Activated T-cell treated with anti-CD3 and anti-CD28 coated beads, Interleukin-2, amount 50 U/mL, for 24 hours (primary cell): Measurements from ENCODE around the gene TDRD10.

Experiments used
- DNase-seq: peaks from one replicate; pipeline ENCODE4 v3.0.0-alpha.2; 2020
- H3K27ac Mint-ChIP-seq: 2 replicates; pipeline ENCODE4 v1.8.0; 2020; ENCODE audit warnings: mild to moderate bottlenecking, mixed read lengths
- H3K27me3 Mint-ChIP-seq: 2 replicates; pipeline ENCODE4 v1.8.0; 2020; ENCODE audit warnings: mixed read lengths
- H3K36me3 Mint-ChIP-seq: 2 replicates; pipeline ENCODE4 v1.8.0; 2020; ENCODE audit warnings: low read depth, mixed read lengths
- H3K4me1 Mint-ChIP-seq: 2 replicates; pipeline ENCODE4 v1.8.0; 2020; ENCODE audit warnings: low read depth, mixed read lengths
- H3K4me3 Mint-ChIP-seq: 2 replicates; pipeline ENCODE4 v1.8.0; 2020; ENCODE audit warnings: mild to moderate bottlenecking, moderate library complexity, mixed read lengths
- H3K9me3 Mint-ChIP-seq: 2 replicates; pipeline ENCODE4 v1.8.0; 2020; ENCODE audit warnings: mixed read lengths

The TDRD10 gene

GRCh38 chr1:154548028-154548427 is 46.0 kb downstream of the TDRD10 start:
- DNase-seq = no peak
- Mint-ChIP-seq H3K4me1 (peaks cover 26% of the 10 kb centered on the region), H3K4me3 (no peak overlapping the region), H3K9me3 (no peaks in the 10 kb centered on the region), H3K27ac (peak overlapping the region; percentile 13), H3K36me3 (peaks cover 49% of the 10 kb centered on the region), H3K27me3 (no peaks in the 10 kb centered on the region)

- Mint-ChIP-seq H3K27me3 (no peaks in the 10 kb centered on the region), H3K4me3 (no peak overlapping the region), H3K4me1 (peaks cover 28% of the 10 kb centered on the region), H3K36me3 (peaks cover 62% of the 10 kb centered on the region), H3K9me3 (no peaks in the 10 kb centered on the region), H3K27ac (peak overlapping the region; percentile 82)
- no peak for DNase-seq
These were observed 47.3 kb downstream of the TDRD10 start for GRCh38 chr1:154549202-154549770.

- H3K36me3 Mint-ChIP-seq = peaks cover 70% of the 10 kb centered on the region
- no peak overlapping the region for H3K4me3 Mint-ChIP-seq
- peaks cover 29% of the 10 kb centered on the region for H3K4me1 Mint-ChIP-seq
- H3K27ac Mint-ChIP-seq = no peak overlapping the region
- DNase-seq = no peak
- H3K27me3 Mint-ChIP-seq = no peaks in the 10 kb centered on the region
- H3K9me3 Mint-ChIP-seq = no peaks in the 10 kb centered on the region
These were observed 48.1 kb downstream of the TDRD10 start for GRCh38 chr1:154550070-154550469.

- Mint-ChIP-seq H3K27ac (peak overlapping the region; percentile 2), H3K9me3 (no peaks in the 10 kb centered on the region), H3K4me1 (peaks cover 33% of the 10 kb centered on the region), H3K4me3 (no peak overlapping the region), H3K27me3 (no peaks in the 10 kb centered on the region), H3K36me3 (peaks cover 76% of the 10 kb centered on the region)
- no peak for DNase-seq
These were observed 48.6 kb downstream of the TDRD10 start for GRCh38 chr1:154550657-154551056.

- peaks cover 41% of the 10 kb centered on the region for H3K4me1 Mint-ChIP-seq
- H3K4me3 Mint-ChIP-seq = no peak overlapping the region
- peaks cover 84% of the 10 kb centered on the region for H3K36me3 Mint-ChIP-seq
These were observed 49.5 kb downstream of the TDRD10 start for GRCh38 chr1:154551474-154551873.

GRCh38 chr1:154552036-154552435 is 50.0 kb downstream of the TDRD10 start:
- H3K27ac Mint-ChIP-seq = peak overlapping the region; percentile 35
- H3K36me3 Mint-ChIP-seq = peaks cover 89% of the 10 kb centered on the region
- no peaks in the 10 kb centered on the region for H3K27me3 Mint-ChIP-seq
- peaks cover 47% of the 10 kb centered on the region for H3K4me1 Mint-ChIP-seq
- no peak for DNase-seq
- no peak overlapping the region for H3K4me3 Mint-ChIP-seq
- no peaks in the 10 kb centered on the region for H3K9me3 Mint-ChIP-seq

More at GRCh38 chr1:154551474-154551873, 49.5 kb downstream of the TDRD10 start:
- Mint-ChIP-seq H3K9me3 (no peaks in the 10 kb centered on the region), H3K27ac (peak overlapping the region; percentile 62), H3K27me3 (no peaks in the 10 kb centered on the region)
- no peak for DNase-seq

GRCh38 chr1:154553056-154554030 is 51.3 kb downstream of the TDRD10 start:
- DNase-seq = no peak
- Mint-ChIP-seq H3K27me3 (no peaks in the 10 kb centered on the region), H3K4me1 (peaks cover 46% of the 10 kb centered on the region), H3K9me3 (no peaks in the 10 kb centered on the region), H3K4me3 (no peak overlapping the region), H3K36me3 (peaks cover 94% of the 10 kb centered on the region), H3K27ac (no peak overlapping the region)

- no peak for DNase-seq
- Mint-ChIP-seq H3K27me3 (no peaks in the 10 kb centered on the region), H3K9me3 (no peaks in the 10 kb centered on the region), H3K27ac (peak overlapping the region; percentile 90), H3K36me3 (peaks cover 72% of the 10 kb centered on the region), H3K4me1 (peaks cover 34% of the 10 kb centered on the region), H3K4me3 (peak overlapping the region; percentile 90)
These were observed 54.4 kb downstream of the TDRD10 start for GRCh38 chr1:154556422-154556821.

GRCh38 chr1:154557248-154557938 is 55.4 kb downstream of the TDRD10 start:
- Mint-ChIP-seq H3K4me3 (peak overlapping the region; percentile 90), H3K36me3 (peaks cover 62% of the 10 kb centered on the region), H3K27me3 (no peaks in the 10 kb centered on the region), H3K9me3 (no peaks in the 10 kb centered on the region), H3K27ac (peak overlapping the region; percentile 90), H3K4me1 (peaks cover 34% of the 10 kb centered on the region)
- DNase-seq = no peak

GRCh38 chr1:154557939-154558719 is 56.1 kb downstream of the TDRD10 start, which contains the start of gene UBE2Q1:
TSS of gene UBE2Q1 (minus strand) at chr1:154558662. CDS start at chr1:154558553, 109 bp downstream.
- peak within 1 kb of the TSS; percentile 96 for H3K4me3 Mint-ChIP-seq
- peaks cover 55% of the 10 kb centered on the region for H3K36me3 Mint-ChIP-seq
- H3K4me1 Mint-ChIP-seq = peaks cover 34% of the 10 kb centered on the region
- no peaks in the 10 kb centered on the region for H3K27me3 Mint-ChIP-seq
- peak; percentile 60 for DNase-seq
- H3K27ac Mint-ChIP-seq = peak within 1 kb of the TSS; percentile 98
- H3K9me3 Mint-ChIP-seq = no peaks in the 10 kb centered on the region

- DNase-seq = peak; percentile 99
- Mint-ChIP-seq H3K9me3 (no peaks in the 10 kb centered on the region), H3K27me3 (no peaks in the 10 kb centered on the region), H3K27ac (peak overlapping the region; percentile 98), H3K4me3 (peak overlapping the region; percentile 96), H3K36me3 (peaks cover 47% of the 10 kb centered on the region), H3K4me1 (peaks cover 33% of the 10 kb centered on the region)
These were observed 56.9 kb downstream of the TDRD10 start for GRCh38 chr1:154558720-154559465.

- H3K36me3 Mint-ChIP-seq = peaks cover 41% of the 10 kb centered on the region
- H3K27ac Mint-ChIP-seq = peak overlapping the region; percentile 98
- no peaks in the 10 kb centered on the region for H3K27me3 Mint-ChIP-seq
- DNase-seq = peak; percentile 85
- peak overlapping the region; percentile 96 for H3K4me3 Mint-ChIP-seq
- no peaks in the 10 kb centered on the region for H3K9me3 Mint-ChIP-seq
- peaks cover 32% of the 10 kb centered on the region for H3K4me1 Mint-ChIP-seq
These were observed 57.5 kb downstream of the TDRD10 start for GRCh38 chr1:154559466-154560044.

GRCh38 chr1:154565876-154566275 is 63.9 kb downstream of the TDRD10 start:
- H3K4me1 Mint-ChIP-seq = peaks cover 8% of the 10 kb centered on the region
- no peaks in the 10 kb centered on the region for H3K36me3 Mint-ChIP-seq
- H3K4me3 Mint-ChIP-seq = no peak overlapping the region
- peaks cover 34% of the 10 kb centered on the region for H3K27me3 Mint-ChIP-seq
- no peaks in the 10 kb centered on the region for H3K9me3 Mint-ChIP-seq
- no peak overlapping the region for H3K27ac Mint-ChIP-seq
- no peak for DNase-seq
